Stimulated activated CD4-positive, alpha-beta T cell treated with anti-CD3 and anti-CD28 coated beads, Interleukin-15, amount 100 ng/mL, for 1 hour (primary cell): ENCODE measurements around the gene MOAP1.
"Not testable (repeated sequence)": the region's sequence is repeated elsewhere in the genome, so short reads cannot be mapped to it uniquely, and the experiment has no call there.

ENCODE experiments used
- DNase-seq, 2 donors: peaks; one replicate each; pipeline ENCODE4 v3.0.0-alpha.2; 2020; ENCODE audit warnings: low read depth in 1 of 2, low spot score in 1 of 2

MOAP1 gene

GRCh38 chr14:93148979-93149378 lies 35.7 kb downstream of the MOAP1 start:
- no peak for DNase-seq

- no peak for DNase-seq
These were observed 38.6 kb downstream of the MOAP1 start for GRCh38 chr14:93146119-93146518.

- DNase-seq: no peak
These were observed 41.6 kb downstream of the MOAP1 start for GRCh38 chr14:93142854-93143652.

- no peak for DNase-seq
These were observed 46.8 kb downstream of the MOAP1 start for GRCh38 chr14:93137864-93138263.

GRCh38 chr14:93136508-93136907 lies 48.2 kb downstream of the MOAP1 start:
- not testable (repeated sequence) for DNase-seq

- DNase-seq: no peak
These were observed 48.7 kb downstream of the MOAP1 start for GRCh38 chr14:93136009-93136408.

GRCh38 chr14:93135399-93135798 lies 49.3 kb downstream of the MOAP1 start:
- no peak for DNase-seq

- DNase-seq: no peak
These were observed 51.2 kb downstream of the MOAP1 start for GRCh38 chr14:93133464-93133863.

- DNase-seq: no peak
These were observed 52.1 kb downstream of the MOAP1 start for GRCh38 chr14:93132472-93133065.
